H1 (cell line): ENCODE data around the gene KCNJ12.

Experiments
- EP300 ChIP-seq, 2 experiments: IDR thresholded peaks; 1 replicate in 1 of 2; 2 replicates in 1 of 2; pipeline ENCODE4 v1.6.1; 2011 to 2012; ENCODE audit warnings: low read depth in 2 of 2, low read length in 2 of 2, mild to moderate bottlenecking in 2 of 2, borderline replicate concordance in 1 of 2, inconsistent platforms in 1 of 2, moderate library complexity in 1 of 2
- EZH2 ChIP-seq: fragments of 200-600 bp; sonication (generic); IDR thresholded peaks from 2 replicates; pipeline ENCODE4 v1.7.1; 2012; ENCODE audit warnings: low read depth, mild to moderate bottlenecking, moderate library complexity, low read length, inconsistent platforms; ENCODE audit not compliant: severe bottlenecking
- KDM4A ChIP-seq: IDR thresholded peaks from one replicate; pipeline ENCODE4 v1.7.1; 2012; ENCODE audit warnings: low read depth, mild to moderate bottlenecking, moderate library complexity, low read length, inconsistent platforms; ENCODE audit not compliant: severe bottlenecking
- POLR2A ChIP-seq, 2 experiments: IDR thresholded peaks; 1 replicate in 1 of 2; 2 replicates in 1 of 2; pipeline ENCODE4 v1.6.1; 2011; ENCODE audit warnings: low read depth in 2 of 2, low read length in 2 of 2, mild to moderate bottlenecking in 2 of 2; ENCODE audit errors: control extremely low read depth in 1 of 2
- RAD21 ChIP-seq, 2 experiments: IDR thresholded peaks in 1 of 2; conservative IDR thresholded peaks in 1 of 2; 2 replicates each; pipeline ENCODE4 v1.6.1; 2011; ENCODE audit warnings: low read depth in 2 of 2, low read length in 2 of 2, improper control_type of control experiment in 1 of 2, inconsistent platforms in 1 of 2, mild to moderate bottlenecking in 1 of 2, moderate library complexity in 1 of 2
- TCF12 ChIP-seq: IDR thresholded peaks from 2 replicates; pipeline ENCODE4 v1.6.1; 2011; ENCODE audit warnings: low read depth, mild to moderate bottlenecking, low read length

- TF ChIP-seq TCF12: no peak
- no peak for TF ChIP-seq POLR2A (IDR thresholded peaks at IDR 0.05; ENCODE audit: control extremely low read depth in 1 of 2, low read depth in 2 of 2, low read length in 2 of 2)
- TF ChIP-seq EZH2: no peak
- no peak for TF ChIP-seq KDM4A
- TF ChIP-seq RAD21 (IDR thresholded peaks at IDR 0.05 in 1 of 2, conservative IDR thresholded peaks at IDR 0.05 in 1 of 2; ENCODE audit: low read depth in 2 of 2, low read length in 2 of 2): no peak
- TF ChIP-seq EP300 (IDR thresholded peaks at IDR 0.05; ENCODE audit: borderline replicate concordance in 1 of 2, low read depth in 2 of 2, low read length in 2 of 2): no peak
Measured at GRCh38 chr17:21418446-21419298, 42.5 kb downstream of the KCNJ12 start.
